Hematopoietic multipotent progenitor cell treated with erythropoietin and hydrocortisone succinate and interleukin-3 and kit ligand, for 17 days (in vitro differentiated cells): Measurements from ENCODE around the gene RBM10.
"Not testable (repeated sequence)": the region's sequence is repeated elsewhere in the genome, so short reads cannot be mapped to it uniquely, and the experiment has no call there.

Experiments
- DNase-seq: peaks from one replicate; pipeline ENCODE4 v3.0.0-alpha.2; 2015; ENCODE audit warnings: low spot score

RBM10 gene, protein sequence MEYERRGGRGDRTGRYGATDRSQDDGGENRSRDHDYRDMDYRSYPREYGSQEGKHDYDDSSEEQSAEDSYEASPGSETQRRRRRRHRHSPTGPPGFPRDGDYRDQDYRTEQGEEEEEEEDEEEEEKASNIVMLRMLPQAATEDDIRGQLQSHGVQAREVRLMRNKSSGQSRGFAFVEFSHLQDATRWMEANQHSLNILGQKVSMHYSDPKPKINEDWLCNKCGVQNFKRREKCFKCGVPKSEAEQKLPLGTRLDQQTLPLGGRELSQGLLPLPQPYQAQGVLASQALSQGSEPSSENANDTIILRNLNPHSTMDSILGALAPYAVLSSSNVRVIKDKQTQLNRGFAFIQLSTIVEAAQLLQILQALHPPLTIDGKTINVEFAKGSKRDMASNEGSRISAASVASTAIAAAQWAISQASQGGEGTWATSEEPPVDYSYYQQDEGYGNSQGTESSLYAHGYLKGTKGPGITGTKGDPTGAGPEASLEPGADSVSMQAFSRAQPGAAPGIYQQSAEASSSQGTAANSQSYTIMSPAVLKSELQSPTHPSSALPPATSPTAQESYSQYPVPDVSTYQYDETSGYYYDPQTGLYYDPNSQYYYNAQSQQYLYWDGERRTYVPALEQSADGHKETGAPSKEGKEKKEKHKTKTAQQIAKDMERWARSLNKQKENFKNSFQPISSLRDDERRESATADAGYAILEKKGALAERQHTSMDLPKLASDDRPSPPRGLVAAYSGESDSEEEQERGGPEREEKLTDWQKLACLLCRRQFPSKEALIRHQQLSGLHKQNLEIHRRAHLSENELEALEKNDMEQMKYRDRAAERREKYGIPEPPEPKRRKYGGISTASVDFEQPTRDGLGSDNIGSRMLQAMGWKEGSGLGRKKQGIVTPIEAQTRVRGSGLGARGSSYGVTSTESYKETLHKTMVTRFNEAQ

DNA sequence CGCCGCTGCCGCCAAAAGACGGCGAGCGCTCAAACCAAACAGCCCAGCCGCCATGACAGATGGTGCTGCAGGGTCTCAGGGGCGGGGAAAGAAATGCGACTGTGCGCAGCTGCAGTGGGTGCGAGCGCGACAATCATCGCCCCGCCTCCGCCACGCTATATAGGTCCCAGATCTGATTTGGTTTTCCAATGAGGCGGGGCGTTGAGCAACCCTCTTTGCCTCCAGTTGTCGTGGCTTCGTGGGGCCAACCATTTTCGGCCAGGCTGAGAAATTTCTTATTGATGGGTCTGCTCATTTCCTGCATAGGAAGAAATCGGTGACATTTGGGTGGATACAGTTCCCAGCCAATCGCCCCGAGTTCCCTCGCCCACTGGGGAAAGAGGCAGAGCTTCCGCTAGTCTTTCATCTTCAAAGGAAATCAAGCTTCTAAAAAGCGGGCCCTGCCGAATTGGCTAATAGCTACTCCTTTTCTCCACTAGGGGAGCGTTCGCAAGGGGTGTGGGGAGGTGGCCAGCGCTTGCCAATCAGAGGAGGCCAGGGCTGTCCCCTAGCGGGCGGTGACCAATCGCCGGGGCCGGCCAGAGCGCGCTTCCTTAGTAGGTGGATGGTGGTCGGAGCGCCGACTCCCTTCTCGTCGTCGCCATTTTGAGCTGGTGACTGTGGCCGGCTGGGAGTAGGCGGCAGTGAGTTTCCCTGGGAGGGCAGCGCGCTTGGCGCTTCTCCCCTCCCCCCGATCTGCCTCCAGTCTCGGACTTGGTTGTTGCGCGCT is at the start of gene RBM10, which contains the start of gene NDUFB11:
Gene RBM10 (plus strand): TSS at position 596 of the 769 bp plus-strand sequence. CDS start 2,261 bp downstream, outside the sequence.
Gene NDUFB11 (minus strand): TSS at position 77 of the 769 bp plus-strand sequence. CDS start 23 bp downstream, at position 54.
- peak; percentile 91 for DNase-seq

DNA sequence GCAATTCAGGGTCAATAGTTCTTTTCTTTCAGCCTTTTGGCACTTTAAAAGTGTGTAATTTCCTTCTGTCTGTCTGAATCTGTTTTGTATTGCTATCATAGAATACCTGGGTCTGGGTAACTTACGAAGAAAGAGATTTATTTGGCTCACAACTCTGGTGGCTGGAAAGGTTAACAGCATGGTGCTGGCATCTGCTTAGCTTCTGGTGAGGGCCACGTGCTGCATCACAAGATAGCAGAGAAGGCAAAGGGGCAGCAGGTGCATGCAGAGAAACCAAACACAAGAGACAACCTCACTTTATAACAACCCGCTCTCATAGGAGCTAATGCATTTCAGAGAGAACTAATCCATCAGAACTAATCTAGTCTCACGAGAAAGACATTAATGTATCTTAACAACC is 48.0 kb upstream of the RBM10 start:
- DNase-seq: no peak

DNA sequence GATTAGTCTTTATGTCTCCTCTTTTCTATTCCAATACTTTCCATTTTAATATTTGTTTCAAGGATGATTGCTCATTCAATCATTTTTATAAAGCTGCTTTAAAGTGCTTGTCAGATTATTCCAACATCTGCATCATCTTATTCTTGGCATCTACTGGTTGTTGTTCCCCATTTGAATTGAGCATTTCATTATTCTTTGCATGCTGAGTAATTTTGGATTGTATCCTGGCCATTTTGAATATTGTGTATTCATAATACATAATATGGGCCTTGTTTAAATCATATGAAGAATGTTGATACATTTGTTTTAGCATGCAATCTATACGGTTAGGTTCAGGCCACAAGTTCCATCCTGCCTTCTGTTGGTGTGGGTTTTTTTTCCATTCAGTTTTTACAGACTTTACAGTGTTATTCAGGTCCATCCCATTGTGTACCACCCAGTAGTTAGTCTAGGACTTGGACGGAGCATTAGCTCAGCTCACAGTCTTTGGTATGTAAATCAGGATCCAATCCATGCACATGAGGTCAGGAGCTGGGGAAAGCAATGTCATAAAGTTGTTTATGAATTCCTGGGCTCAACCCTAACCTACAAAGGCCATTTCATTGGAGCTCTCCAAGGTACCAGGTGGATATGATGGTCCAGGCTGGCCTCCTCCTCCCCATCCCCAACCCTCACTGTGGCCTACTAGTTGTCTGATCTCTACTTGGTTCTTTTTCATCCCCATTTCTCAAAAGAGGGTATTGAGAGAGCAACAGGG is 46.5 kb upstream of the RBM10 start:
- no peak for DNase-seq

DNA sequence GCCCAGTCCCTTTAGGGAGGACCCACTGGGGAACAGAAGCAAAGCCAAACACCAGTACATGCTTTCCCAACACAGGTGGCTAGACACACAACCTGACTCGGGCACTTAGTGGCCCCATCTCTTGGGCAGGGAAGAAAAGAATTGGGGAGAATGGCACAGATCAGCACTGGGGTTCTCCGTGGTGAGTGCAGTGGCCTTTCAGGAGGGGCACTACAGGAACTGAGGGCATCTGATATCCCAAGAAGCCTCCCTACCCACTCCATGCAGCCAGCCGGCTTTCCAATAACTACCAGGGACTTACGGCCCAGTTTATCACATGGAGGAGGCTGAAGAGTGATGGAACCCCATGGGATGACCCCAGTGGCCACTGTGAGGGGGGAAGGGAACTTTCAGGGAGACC is 43.8 kb upstream of the RBM10 start:
- no peak for DNase-seq

DNA sequence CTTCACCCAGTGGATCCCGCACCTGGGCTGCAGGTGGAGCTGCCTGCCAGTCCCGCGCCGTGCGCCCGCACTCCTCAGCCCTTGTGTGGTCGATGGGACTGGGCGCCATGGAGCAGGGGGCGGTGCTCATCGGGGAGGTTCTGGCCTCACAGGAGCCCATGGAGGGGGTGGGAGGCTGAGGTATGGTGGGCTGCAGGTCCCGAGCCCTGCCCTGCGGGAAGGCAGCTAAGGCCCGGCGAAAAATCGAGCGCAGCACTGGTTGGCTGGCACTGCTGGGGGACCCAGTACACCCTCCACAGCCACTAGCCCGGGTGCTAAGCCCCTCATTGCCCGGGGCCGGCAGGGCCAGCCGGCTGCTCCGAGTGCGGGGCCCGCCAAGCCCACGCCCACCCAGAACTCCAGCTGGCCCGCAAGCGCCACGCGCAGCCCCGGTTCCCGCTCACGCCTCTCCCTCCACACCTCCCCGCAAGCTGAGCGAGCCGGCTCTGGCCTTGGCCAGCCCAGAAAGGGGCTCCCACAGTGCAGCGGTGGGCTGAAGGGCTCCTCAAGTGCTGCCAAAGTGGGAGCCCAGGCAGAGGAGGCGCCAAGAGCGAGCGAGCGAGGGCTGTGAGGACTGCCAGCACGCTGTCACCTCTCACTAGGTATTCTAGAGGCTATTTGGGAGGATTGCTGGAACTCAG is 33.9 kb upstream of the RBM10 start:
- DNase-seq: not testable (repeated sequence)

DNA sequence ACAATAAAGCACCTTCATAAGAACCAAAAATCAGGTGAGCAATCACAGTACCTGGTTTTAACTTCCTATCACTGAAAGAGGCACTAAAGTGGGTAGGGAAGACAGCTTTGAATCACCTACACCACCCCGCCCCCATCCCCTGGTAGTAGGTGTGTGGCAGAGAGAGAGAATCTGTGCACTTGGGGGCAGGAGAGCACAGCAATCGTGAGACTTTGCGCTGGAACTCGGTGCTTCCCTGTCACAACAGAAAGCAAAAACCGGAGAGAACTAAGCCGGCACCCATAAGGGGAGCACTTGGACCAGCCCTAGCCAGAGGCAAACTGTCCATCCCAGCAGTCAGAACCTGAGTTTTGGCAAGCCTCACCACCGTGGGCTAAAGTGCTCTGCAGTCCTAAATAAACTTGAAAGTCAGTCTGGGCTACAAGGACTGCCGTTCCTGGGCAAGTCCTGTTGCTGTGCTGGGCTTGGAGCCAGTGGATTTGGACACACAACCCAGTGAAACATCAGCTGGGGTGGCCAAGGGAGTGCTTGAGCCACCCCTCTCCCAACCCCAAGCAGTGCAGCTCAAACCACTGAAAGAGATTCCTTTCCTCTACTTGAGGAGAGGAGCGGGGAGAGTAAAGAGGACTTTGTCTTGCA is 32.6 kb upstream of the RBM10 start:
- no peak for DNase-seq

DNA sequence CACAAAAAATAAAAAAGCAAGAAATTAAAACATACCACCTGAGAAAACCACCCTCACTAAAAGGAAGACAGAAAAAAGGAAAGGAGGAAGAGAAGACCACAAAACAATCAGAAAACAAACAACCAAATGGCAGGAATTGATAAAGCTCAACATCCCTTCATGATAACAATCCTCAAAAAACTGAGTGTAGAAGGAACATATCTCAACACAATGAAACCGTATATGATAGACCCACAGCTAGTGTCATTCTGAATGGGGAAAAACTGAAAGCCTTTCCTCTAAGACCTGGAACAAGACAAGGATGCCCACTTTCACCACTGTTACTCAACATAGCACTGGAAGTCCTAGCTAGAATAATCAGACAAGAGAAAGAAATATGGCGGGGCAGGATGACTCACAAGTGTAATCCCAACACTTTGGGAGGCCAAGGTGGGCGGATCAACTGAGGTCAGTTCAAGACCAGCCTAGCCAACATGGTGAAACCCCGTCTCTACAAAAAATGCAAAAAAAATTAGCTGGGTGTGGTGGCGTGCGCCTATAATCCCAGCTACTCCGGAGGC is 28.4 kb upstream of the RBM10 start:
- not testable (repeated sequence) for DNase-seq

DNA sequence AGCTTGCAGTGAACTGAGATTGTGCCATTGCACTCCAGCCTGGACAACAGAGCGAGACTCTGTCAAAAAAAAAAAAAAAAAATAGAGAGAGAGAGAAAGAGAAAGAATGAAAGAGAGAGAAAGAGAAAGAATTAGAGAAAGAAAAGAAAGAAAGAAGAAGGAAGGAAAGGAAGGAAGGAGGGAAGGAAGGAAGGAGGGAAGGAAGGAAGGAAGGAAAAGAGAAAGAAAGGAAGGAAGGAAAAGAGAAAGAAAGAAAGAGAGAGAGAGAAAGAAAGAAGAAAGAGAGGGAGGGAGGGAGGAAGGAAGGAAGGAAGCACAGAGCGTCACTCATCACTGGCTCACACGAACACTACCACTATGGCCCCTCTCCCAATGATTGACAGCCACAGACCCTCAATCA is 20.6 kb upstream of the RBM10 start:
- DNase-seq: not testable (repeated sequence)

DNA sequence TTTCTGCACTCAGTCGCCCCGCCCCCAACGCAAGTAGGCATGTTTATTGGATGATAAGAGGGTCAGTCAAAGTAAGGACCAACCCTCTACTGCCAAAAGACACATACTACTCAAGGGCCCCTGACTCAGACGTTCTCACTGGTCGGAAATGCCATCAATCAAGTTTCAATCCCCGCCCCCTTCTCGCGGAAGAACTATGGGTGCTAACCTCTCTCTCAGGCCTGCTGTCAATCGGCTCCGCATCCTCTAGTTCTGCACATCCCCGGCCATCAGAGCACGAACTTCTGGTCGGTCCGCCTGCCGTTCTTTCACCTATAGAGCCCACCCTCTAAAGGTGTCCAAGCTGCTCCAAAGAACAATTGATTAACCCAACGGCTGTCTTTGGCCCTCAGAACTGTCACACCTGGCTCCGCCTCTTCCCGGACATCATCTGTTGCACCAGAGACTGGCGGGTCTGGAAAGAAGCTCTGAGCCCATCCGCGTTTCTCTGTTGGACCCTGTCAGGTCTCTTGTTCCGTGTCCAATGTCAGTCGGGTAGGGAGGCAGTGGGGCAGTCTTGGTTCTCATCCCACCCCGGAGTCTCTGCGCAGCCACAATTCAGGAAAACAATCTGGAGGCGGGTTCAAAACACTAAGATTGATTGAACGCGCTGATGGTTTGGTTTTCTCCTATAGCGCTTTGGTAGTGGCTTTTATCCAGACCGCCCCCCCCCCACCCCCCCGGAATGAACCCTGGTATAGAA is 15.7 kb upstream of the RBM10 start:
- DNase-seq: peak; percentile 91

DNA sequence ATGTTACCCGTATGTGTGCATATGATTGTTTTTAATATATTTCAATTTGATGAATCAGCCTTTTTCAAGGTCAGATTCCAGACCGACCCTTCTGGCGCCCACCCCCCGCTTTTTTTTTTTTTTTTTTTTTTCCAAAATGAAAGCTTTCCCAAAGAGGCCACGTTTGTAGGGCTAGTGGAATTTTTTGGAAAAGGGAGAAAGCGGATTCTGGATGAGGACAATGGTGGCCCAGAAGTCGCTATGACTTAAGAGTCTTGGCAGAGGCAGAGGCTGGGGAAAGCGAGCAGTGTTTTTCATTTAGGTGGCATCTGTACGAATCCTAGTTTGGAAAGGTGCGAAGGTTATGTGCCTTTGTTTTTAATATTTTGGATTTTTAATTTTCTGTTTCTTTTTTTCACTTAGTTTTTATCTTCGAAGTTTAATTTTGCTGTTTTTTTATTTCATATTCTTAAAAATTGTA is 15.1 kb upstream of the RBM10 start:
- DNase-seq: no peak

DNA sequence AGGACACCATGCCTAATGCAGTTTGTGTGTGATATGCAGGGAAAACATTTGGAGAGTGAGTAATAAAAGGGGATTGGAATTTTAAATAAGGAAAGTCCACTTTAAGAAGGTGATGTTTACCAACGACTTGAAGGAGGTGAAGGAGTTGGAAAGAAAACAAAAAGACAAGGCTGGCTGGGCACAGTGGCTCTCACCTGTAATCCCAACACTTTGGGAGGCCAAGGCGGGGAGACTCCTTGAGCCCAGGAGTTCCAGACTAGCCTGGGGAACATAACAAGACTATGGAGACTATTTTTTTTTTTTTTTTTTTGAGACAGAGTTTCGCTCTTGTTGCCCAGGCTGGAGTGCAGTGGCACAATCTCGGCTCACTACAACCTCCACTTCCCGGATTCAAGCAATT is 11.5 kb upstream of the RBM10 start:
- no peak for DNase-seq

DNA sequence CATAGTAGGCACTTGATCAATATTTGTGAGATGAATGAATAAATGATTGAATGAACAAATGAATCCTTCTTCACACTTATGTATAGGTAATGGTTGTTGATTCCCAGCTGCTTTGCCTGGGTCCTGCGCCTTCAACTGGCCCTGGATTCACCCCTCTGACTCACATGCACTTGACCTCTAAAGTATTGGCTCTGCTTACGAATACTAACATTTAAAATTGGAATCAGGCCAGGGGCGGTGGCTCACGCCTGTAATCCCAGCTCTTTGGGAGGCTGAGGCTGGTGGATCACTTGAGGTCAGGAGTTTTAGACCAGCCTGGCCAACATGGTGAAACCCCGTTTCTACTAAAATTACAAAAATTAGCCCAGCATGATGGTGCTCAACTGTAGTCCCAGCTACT is 9.4 kb upstream of the RBM10 start:
- not testable (repeated sequence) for DNase-seq

DNA sequence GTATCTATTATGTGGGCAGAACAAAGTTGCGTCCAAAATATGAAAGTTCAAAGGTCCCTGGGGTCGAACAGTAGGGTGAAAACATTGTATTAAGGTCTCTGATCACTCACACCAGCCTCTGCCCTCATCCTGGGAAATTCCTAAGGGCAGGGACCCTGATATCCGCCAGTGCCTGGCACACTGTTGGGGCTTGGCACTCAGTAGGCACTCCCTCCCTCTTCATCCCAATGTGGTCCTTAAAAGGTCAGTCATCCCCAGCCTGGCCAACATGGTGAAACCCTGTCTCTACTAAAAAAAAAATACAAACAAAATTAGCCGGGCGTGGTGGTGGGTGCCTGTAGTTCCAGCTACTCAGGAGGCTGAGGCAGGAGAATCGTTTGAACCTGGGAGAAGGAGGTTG is 6.8 kb upstream of the RBM10 start:
- no peak for DNase-seq

DNA sequence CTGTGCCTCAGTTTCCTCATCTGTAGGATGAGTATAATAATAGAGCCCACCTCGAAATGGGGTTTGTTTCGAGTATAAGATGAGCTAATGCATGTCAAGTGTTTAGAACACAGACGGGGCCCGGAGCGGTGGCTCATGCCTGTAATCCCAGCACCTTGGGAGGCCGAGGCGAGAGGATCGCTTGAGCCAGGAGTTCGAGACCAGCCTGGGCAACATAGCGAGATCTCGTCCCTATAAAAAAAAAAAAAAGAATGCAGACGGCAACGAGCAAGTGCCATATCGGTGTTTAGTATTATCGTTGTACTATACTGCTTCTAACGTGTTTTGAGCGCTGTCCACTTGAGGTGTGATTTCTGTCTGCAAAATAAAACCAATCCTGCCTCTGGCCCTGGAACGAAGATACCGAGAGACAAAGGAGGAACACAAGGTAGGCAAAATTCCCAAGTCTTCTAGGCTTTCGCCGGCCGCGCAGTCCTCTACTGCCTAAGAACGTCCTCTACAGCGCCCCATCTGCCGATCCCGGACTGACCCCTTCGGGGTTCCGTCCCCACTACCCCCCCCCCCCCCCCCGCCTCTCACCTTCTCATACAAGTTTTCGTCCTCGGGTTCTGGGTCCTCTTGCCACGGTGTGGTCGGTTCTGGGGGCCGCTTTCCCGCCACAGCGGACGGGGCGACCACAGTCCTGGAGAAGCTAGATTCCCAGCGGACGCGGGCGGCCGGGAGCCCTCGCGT is 961 bp upstream of the RBM10 start:
- peak; percentile 25 for DNase-seq

DNA sequence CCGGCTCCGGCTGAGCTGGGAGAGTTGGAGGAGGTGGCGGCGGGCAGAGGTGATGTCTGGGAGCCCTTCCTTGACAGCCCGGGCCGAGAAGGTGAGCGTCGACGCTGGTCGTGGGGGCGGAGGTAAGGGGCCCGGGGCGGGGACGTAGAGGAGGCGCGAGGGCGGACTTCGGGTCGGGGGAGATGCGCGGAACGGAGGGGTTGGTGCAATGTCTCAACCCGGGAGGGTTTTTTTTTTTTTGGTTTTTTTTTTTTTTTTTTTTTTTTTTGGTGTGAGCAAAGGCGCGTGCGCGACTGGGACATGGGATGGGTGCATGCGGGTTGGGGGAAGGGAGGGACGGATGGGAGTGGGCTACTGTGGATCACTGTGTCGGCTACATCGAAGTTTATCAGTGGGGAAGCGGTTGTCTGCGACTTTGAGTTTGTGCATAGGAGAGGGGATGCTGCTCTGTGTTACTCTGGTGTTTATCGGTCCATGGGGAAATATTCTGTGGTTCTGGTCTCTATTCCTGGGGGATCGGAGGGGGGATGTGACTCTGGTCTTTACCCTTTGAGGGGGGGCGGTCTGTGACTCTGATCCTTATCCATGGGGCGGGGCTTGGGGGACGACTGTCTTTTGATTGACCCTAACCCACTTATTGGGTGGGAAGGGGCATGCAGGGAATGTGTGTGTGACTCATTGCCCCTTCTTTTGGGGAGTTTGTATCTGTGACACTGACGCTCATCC is 537 bp downstream of the RBM10 start:
- peak; percentile 5 for DNase-seq

DNA sequence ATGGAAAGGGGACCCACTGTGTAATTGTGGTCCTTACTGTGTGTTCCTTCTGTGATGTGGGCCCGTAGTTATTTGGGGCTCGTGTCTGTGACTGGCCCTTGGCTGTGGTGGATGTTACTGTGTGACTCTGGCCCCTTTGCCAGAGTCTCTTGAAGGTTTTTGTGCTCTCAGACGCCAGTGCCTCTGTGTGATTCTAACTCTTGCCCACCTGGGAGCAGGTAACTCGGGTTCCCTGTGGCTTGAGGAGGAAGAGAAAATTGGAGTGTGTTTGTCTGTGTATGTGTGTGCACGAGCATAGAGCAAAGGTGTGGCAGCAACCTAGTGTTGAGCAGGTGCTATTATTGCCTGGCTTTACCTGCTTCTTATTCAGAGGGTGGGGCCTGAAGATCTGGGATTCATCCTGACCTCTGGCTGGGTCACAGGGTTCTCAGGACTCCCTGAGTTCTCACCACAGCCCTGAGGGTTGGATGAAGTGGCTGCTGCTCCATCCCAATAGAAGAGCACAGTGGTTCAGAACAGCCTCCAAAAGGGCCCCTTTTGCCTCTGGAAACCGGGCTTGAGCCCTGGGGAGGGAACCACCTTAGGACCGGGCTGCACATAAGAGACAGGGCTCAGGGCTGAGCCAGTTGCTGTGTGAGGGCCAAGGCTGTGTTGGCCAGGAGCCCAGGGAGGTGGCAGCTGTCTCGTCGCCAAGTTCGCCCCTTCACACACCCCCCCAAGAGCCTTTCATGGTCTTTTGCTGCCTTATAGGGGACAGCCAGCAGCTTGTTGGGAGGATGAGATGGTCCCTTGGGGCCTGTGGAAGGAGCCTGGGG is 1.3 kb downstream of the RBM10 start:
- peak; percentile 24 for DNase-seq
